Mucosa of rectum (tissue), 2 donors: Measurements from ENCODE around the gene GLP2R.
"Not testable (repeated sequence)": the region's sequence is repeated elsewhere in the genome, so short reads cannot be mapped to it uniquely, and the experiment has no call there.

Source experiments
- H3K27ac ChIP-seq, 2 donors: one replicate each; pipeline ENCODE4 v1.7.0; 2013; ENCODE audit warnings: inconsistent platforms in 2 of 2, low read depth in 2 of 2, low read length in 2 of 2
- H3K27me3 ChIP-seq, 2 donors: one replicate each; pipeline ENCODE4 v1.7.0; 2013; ENCODE audit warnings: low read length in 2 of 2; ENCODE audit not compliant: control insufficient read depth in 2 of 2, insufficient read depth in 2 of 2
- H3K36me3 ChIP-seq, 2 donors: one replicate each; pipeline ENCODE4 v1.7.0; 2013; ENCODE audit warnings: low read length in 2 of 2; ENCODE audit not compliant: control insufficient read depth in 2 of 2, insufficient read depth in 2 of 2
- H3K4me1 ChIP-seq, 2 donors: one replicate each; pipeline ENCODE4 v1.7.0; 2013; ENCODE audit warnings: low read length in 2 of 2, mild to moderate bottlenecking in 1 of 2; ENCODE audit not compliant: control insufficient read depth in 2 of 2, insufficient read depth in 2 of 2
- H3K4me3 ChIP-seq, 2 donors: one replicate each; pipeline ENCODE4 v1.7.0; 2013; ENCODE audit warnings: low read length in 2 of 2
- H3K9ac ChIP-seq, 2 donors: one replicate each; pipeline ENCODE4 v1.7.0; 2013; ENCODE audit warnings: low read length in 2 of 2, low read depth in 1 of 2, mild to moderate bottlenecking in 1 of 2
- H3K9me3 ChIP-seq, 2 donors: one replicate each; pipeline ENCODE4 v1.7.0; 2013; ENCODE audit warnings: low read length in 2 of 2; ENCODE audit not compliant: control insufficient read depth in 2 of 2
- donor health status: healthy.
- donor health status: Normal muscosa, but diverticular disease.

The GLP2R gene, protein sequence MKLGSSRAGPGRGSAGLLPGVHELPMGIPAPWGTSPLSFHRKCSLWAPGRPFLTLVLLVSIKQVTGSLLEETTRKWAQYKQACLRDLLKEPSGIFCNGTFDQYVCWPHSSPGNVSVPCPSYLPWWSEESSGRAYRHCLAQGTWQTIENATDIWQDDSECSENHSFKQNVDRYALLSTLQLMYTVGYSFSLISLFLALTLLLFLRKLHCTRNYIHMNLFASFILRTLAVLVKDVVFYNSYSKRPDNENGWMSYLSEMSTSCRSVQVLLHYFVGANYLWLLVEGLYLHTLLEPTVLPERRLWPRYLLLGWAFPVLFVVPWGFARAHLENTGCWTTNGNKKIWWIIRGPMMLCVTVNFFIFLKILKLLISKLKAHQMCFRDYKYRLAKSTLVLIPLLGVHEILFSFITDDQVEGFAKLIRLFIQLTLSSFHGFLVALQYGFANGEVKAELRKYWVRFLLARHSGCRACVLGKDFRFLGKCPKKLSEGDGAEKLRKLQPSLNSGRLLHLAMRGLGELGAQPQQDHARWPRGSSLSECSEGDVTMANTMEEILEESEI

DNA sequence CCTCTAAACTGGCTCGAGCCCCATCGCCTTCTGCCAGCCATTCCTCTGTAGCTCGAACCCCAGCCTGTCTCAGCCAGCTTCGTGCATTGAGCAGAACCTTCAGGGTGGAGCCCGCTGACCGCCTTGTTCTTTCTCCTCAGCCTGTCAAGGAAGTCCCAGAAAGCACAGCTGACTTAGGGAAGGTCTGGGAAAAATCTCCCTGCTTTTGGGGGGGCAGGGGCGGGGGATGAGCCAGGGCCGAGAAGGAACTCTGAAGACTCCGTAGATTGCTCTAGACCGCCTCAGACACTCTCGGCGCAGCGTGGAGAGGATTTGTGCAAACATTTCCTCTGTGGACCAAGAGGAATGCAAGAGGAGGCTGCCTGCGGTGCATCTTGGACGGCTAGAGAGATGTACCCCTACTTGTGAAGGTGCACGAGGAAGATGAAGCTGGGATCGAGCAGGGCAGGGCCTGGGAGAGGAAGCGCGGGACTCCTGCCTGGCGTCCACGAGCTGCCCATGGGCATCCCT lies at the start of gene GLP2R:
Gene GLP2R (plus strand): TSS at position 284 of the 510 bp plus-strand sequence. CDS start 140 bp downstream, at position 424.
- Histone ChIP-seq H3K4me3 (peak within 1 kb of the TSS in 1 of 2 donors; percentile 5), H3K4me1 (no peaks in the 10 kb centered on the region), H3K36me3 (no peaks in the 10 kb centered on the region), H3K9me3 (no peaks in the 10 kb centered on the region), H3K27me3 (no peaks in the 10 kb centered on the region), H3K9ac (no peak within 1 kb of the TSS), H3K27ac (no peak within 1 kb of the TSS)

DNA sequence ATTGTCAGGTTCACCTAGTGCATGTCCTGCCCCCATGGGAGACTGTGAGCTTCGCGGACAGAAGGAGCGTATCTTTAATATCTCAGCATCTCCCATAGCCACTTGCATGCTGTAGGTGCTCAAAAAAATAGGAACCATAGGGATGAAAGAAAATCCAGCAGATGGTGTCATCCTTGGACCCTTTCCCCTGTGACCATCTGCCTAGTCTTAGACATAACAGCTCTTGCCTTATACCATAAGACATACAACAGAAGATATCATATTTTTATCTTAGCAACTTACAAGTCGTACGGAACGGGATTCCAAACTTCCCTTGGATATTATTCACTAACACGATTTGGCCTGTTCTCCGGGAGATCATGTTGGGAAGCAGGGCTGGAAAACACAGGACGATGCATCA lies 48.8 kb upstream of the GLP2R start:
- Histone ChIP-seq H3K27ac (no peak overlapping the region), H3K9ac (no peak overlapping the region), H3K27me3 (peaks cover 0 to 2% of the 10 kb centered on the region in 2 donors), H3K4me1 (no peaks in the 10 kb centered on the region), H3K36me3 (no peaks in the 10 kb centered on the region), H3K9me3 (no peaks in the 10 kb centered on the region), H3K4me3 (no peak overlapping the region)

DNA sequence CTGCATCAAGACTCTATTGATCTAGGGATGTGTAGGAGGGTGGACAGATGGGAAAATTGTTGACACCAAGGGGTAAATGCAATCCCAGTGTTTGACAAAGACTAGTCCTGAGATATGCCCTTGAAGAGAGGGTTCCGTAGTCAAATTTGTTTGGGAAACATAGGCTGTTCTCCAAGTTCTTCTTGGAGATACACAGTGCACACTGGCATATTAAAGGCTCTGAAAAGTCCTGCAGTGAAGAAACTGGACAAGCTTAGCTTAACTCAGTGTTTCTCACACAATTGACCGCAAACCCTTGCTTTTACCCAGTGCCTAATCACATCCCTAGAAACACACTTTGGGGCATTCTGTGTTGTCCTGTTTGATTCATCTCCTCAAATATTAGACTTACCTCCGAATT lies 45.2 kb upstream of the GLP2R start:
- Histone ChIP-seq H3K9ac (no peak overlapping the region), H3K27ac (no peak overlapping the region), H3K27me3 (peaks cover 0 to 2% of the 10 kb centered on the region in 2 donors), H3K4me1 (no peaks in the 10 kb centered on the region), H3K4me3 (no peak overlapping the region), H3K9me3 (no peaks in the 10 kb centered on the region), H3K36me3 (no peaks in the 10 kb centered on the region)

DNA sequence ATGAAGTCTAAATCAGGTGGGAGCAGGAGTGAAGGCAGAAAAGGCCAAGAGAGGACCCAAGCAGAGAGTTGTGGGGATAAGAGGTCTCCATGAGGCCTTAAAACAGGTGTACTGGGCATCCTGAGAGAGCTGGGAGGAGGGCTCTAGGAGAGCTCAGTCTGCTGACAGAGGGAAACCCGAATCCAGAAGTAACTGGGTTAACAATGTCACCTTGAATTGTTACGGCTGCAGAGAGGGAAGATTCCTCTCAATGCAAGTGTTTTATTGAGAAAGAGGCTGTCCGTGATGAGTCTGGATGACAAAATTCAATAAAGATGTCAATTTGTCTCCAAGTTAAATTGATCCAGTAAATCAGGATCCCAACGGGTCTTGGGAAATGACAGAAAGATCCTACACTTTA lies 42.7 kb upstream of the GLP2R start:
- no peaks in the 10 kb centered on the region for H3K36me3 ChIP-seq
- H3K27ac ChIP-seq: no peak overlapping the region
- no peaks in the 10 kb centered on the region for H3K4me1 ChIP-seq
- H3K9me3 ChIP-seq: no peaks in the 10 kb centered on the region
- H3K4me3 ChIP-seq: no peak overlapping the region
- H3K9ac ChIP-seq: no peak overlapping the region
- H3K27me3 ChIP-seq: peaks cover 0 to 2% of the 10 kb centered on the region in 2 donors

GRCh38 chr17:9783465-9783864 lies 42.3 kb upstream of the GLP2R start:
- H3K4me1 ChIP-seq, H3K4me3 ChIP-seq, H3K9ac ChIP-seq, H3K36me3 ChIP-seq, H3K27ac ChIP-seq, H3K27me3 ChIP-seq, H3K9me3 ChIP-seq: not testable (repeated sequence)

DNA sequence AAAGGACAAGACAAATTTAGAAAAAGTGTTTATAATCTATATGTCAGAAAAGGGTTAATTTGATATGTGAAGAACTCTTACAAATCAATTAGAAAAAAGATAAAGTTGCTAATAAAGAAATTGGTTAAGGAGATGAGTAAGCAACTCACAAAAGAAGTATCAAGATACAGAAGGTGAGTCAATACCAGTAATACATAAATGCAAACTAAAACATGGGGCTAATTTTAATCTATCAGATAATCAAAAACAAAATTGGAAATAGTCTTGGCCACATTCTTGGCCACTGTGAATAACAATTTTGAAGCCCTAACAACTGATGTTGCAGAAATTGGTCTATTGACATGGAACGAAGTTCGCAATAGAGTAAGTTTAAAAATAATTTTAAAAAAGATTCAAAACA lies 41.2 kb upstream of the GLP2R start:
- Histone ChIP-seq H3K27me3 (peaks cover 0 to 2% of the 10 kb centered on the region in 2 donors), H3K9ac (no peak overlapping the region), H3K9me3 (no peaks in the 10 kb centered on the region), H3K27ac (no peak overlapping the region), H3K36me3 (no peaks in the 10 kb centered on the region), H3K4me1 (no peaks in the 10 kb centered on the region), H3K4me3 (no peak overlapping the region)

GRCh38 chr17:9788601-9789000 lies 37.1 kb upstream of the GLP2R start:
- Histone ChIP-seq H3K9me3 (no peaks in the 10 kb centered on the region), H3K27ac (no peak overlapping the region), H3K27me3 (no peaks in the 10 kb centered on the region), H3K9ac (no peak overlapping the region), H3K4me1 (no peaks in the 10 kb centered on the region), H3K4me3 (no peak overlapping the region), H3K36me3 (no peaks in the 10 kb centered on the region)

DNA sequence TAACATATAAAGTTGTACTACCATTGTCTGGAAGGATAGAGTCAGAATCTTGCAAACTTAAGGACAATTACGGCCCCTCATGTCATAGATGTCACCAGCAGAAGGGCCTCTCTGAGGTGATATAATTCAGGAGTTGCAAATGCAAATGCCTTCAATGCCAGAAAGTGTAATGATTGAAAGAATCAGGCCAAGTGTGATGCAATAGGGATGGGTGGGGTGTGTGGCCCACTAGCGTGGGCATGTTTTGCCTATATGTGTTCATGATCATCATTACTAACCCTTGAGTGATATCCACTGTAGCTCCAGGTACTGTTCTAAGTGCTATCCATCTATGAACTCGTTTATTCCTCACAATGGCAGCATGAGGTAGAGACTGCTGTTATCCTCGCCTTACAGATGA lies 35.4 kb upstream of the GLP2R start:
- H3K4me3 ChIP-seq: no peak overlapping the region
- no peaks in the 10 kb centered on the region for H3K27me3 ChIP-seq
- no peaks in the 10 kb centered on the region for H3K9me3 ChIP-seq
- no peaks in the 10 kb centered on the region for H3K36me3 ChIP-seq
- no peak overlapping the region for H3K27ac ChIP-seq
- H3K4me1 ChIP-seq: no peaks in the 10 kb centered on the region
- H3K9ac ChIP-seq: no peak overlapping the region

DNA sequence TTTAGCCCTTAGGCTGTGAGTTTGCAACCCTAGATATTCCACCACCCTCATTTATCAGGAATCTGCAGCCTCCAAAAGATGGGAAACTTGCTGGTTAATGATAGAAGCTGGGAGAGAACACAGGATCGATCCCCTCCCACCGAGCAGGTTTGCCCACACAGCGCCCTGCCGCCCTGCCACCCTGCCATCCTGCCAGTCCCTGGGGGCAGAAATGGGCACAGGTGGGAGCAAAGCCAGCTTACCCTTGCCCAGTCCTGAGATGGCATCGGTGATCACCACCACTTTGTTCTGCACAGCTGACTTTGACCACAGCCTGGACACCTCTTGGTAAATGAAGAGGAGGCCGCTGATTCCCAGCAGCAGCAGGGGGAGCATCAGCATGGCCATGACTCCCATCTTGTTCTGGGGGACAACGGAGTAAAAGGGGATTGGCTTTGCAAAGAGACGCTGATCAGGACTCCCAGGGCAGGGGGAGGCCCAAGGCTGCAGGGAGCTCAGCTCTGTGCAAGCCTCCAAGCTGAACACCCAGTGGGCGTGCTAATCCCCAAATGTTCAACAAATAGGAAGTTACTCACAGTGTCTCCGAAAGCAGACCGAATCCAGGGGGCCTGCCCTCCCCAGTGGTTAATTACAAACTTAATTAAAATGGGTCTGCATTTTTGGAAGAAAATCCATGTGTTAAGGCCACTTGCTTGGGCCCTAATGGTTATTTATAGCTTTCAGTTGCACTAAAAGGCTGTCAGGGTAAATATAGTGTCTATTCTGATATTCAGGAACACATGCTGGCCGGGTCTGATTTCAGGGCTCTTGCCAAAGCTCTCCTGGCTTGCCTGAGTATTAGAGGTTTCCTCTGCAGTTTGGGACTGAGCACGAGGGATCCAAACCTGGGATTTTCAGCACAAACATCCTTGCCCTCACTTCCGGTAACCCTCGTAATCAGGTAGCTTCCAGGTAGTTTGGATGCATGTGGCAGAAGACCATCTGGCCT lies 34.5 kb upstream of the GLP2R start, which contains the start of gene DHRS7C:
Gene DHRS7C (minus strand): TSS at position 704 of the 988 bp plus-strand sequence. CDS start 308 bp downstream, at position 396.
- Histone ChIP-seq H3K27me3 (no peaks in the 10 kb centered on the region), H3K4me3 (no peak within 1 kb of the TSS), H3K9ac (no peak within 1 kb of the TSS), H3K27ac (no peak within 1 kb of the TSS), H3K9me3 (no peaks in the 10 kb centered on the region), H3K4me1 (no peaks in the 10 kb centered on the region), H3K36me3 (no peaks in the 10 kb centered on the region)
